Stimulated activated CD4-positive, alpha-beta T cell treated with anti-CD3 and anti-CD28 coated beads, TNF-alpha, amount 100 ng/mL, for 1 hour (primary cell): ENCODE results near the gene IFNA6.

Experiments
- DNase-seq, 3 donors: peaks; one replicate each; pipeline ENCODE4 v3.0.0-alpha.2; 2020; ENCODE audit warnings: low read depth in 3 of 3, low spot score in 1 of 3

The IFNA6 gene

DNA sequence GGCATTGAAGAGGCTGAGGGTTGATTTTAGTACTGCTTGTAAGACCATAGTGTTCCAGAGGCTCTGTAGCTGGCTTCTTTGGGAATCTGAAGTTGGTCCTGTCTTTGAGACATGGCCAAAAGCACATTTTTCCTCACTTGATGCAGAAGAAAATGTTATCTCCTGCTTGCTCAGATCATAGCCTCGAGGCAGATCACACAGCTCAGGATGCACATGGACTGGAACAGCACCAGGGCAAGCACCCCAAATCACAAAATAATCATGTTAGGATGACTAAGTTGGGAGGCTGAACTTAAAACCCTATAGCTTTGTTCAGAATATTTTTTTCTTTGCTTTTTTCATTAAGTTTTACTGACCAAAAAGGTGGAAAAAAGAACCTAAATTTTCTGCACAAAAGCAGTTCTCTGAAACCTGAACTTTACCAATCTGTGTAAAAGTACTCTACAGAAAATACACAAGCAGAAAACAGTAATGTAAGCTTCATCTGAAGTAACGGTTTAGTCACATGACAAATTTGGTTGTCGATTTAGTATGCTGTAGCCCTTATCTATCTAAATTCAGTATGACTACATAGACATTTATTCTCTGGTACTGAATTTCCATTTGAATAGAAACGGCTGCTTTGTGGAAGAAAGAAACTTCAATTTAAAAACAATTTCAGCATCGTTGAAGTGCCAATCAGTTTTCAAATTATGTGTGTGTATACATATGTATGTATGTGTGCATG is 18.8 kb downstream of the IFNA6 start:
- DNase-seq = no peak

DNA sequence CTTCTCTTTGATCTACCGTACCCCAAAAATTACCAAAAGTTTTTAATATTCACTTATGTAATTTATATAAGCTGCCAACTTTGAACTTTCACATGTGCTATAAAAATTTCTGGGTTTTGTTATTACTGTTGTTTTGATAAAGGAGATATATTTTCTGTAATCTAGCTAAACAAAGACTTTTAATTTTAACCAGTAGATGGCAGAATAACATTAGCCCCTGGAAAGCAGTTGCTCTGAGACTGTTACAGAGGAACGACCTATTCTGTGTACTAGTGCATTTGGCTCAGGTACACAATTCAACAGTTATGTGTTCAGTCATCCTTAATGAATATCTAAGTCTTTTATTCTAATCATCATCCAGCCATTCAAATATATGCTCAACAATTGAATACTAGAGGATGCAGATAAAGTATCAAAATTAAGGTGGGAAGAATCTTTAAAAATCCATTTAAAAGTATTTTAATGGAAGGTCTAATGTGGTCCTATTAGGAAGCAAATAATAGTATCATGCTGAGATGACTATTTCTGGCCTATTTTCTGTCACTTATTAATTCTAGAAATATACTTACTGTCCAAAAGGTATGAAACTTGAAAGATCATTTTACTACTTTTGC is 24.1 kb downstream of the IFNA6 start:
- DNase-seq = no peak

DNA sequence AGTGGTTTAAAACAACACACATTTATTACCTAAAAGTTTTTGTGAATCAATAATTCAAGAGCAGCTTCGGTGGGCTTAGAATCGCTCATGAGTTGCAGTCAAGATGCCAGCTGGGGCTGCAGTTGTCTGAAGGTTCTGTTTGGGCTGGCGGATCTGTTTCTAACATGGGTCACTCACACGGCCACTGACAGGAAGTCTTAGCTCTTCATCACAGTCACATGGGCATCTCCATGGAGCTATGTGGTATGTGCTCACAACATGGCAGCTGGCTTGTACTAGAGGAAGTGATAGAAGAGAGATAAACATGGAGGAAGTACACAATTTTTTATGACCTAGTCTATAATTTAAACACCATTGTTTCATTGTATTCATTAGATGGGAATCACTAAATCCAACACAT is 26.6 kb downstream of the IFNA6 start:
- DNase-seq = no peak

- no peak for DNase-seq
Measured at GRCh38 chr9:21322911-21323461, 27.7 kb downstream of the IFNA6 start.

DNA sequence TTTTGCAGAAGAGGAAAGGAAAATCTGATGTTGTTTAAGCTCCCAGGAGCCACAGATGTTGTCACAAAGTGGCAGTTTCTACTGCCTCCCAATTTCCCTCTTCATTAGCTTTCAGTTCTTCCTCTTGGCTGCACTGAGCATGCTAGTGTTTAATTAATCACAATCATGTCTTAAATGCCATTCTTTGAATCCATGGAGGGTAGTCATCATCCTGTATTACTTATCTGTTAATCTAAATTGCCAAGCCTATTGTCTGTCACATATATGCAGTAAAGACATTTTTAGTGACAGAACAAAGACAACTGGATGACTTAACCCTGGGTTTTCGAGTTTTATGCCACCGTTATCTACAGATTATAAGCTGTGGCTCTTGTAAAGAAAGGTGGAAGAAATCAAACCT is 30.2 kb downstream of the IFNA6 start:
- DNase-seq = no peak

- no peak for DNase-seq
Measured at GRCh38 chr9:21317956-21318923, 32.4 kb downstream of the IFNA6 start.

DNA sequence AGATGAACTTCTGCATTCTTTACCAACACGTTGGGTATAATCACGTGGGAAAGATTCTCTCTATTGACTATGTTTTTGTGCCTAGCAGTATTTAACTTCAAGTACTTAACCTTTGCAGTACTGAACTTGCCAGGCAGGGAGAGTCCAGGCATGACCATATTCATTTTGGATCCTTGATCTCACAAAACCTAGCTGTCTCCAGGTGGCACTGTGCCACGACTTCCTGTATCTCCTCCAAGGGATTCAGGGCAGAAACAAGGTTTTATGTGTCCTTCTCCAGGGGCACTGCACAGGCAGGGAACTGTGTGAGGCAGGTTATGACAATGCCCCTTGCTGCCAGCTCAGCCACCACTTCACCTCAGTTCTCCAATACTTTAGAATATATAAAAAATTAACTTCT is 33.8 kb downstream of the IFNA6 start:
- DNase-seq = no peak

- no peak for DNase-seq
Measured at GRCh38 chr9:21316032-21316842, 34.5 kb downstream of the IFNA6 start.

- DNase-seq = no peak
Measured at GRCh38 chr9:21314152-21314551, 36.5 kb downstream of the IFNA6 start.

- DNase-seq = no peak
Measured at GRCh38 chr9:21311889-21312288, 38.8 kb downstream of the IFNA6 start.

DNA sequence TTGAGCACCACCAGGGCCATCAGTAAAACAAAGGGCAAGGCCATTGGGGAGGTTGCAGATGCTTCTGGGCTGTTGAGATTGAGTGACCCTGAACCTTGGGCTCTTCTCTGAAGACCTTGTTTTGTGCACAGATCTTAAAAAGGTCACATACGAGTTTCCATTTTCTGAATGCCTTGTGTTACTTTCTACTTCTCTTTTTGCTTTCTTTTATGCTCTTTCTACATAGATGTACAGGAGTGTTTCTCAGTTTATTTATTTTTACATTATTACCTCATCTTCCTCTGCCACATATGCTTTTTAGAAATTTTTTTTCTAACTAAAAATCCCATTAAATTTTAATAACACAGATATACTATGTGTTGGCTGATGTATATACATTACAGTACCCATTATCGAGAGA is 45.5 kb downstream of the IFNA6 start, which contains the start of gene IFNA5:
Gene IFNA5, minus strand, starts transcription at position 101 of the 400 bp plus-strand sequence. Its CDS starts 57 bp downstream, at position 44.
- no peak for DNase-seq
